Stimulated activated effector memory CD8-positive, alpha-beta T cell treated with anti-CD3 and anti-CD28 coated beads, Interleukin-12 subunit alpha, Interleukin-12 subunit beta, amount 100 ng/mL, for 72 hours (primary cell): ENCODE results near the gene MYB.
"Not testable (repeated sequence)": the region's sequence is repeated elsewhere in the genome, so short reads cannot be mapped to it uniquely, and the experiment has no call there.

ENCODE experiments used
- ATAC-seq: fragments of 150-1000 bp; cut with Tn5 transposase; 2 replicates; pipeline ENCODE4 v1.10.0; 2021
- DNase-seq, 2 donors: peaks; one replicate each; pipeline ENCODE4 v3.0.0; 2021 to 2022; ENCODE audit warnings: low spot score in 2 of 2
- H3K27ac Mint-ChIP-seq: one replicate; pipeline ENCODE4 v1.8.0; 2022; ENCODE audit warnings: mild to moderate bottlenecking, mixed read lengths
- H3K36me3 Mint-ChIP-seq: one replicate; pipeline ENCODE4 v1.8.0; 2022; ENCODE audit warnings: mild to moderate bottlenecking, mixed read lengths
- H3K4me1 Mint-ChIP-seq: one replicate; pipeline ENCODE4 v1.8.0; 2022; ENCODE audit warnings: mixed read lengths
- H3K4me3 Mint-ChIP-seq: one replicate; pipeline ENCODE4 v1.8.0; 2022; ENCODE audit warnings: mild to moderate bottlenecking, mixed read lengths
- H3K9me3 Mint-ChIP-seq: one replicate; pipeline ENCODE4 v1.8.0; 2022; ENCODE audit warnings: mixed read lengths

Gene MYB

GRCh38 chr6:135154125-135154524 lies 27.0 kb upstream of the MYB start:
- ATAC-seq, H3K36me3 Mint-ChIP-seq, H3K27ac Mint-ChIP-seq, DNase-seq, H3K9me3 Mint-ChIP-seq, H3K4me3 Mint-ChIP-seq: not testable (repeated sequence)
- peaks cover 30% of the 10 kb centered on the region for H3K4me1 Mint-ChIP-seq

DNA sequence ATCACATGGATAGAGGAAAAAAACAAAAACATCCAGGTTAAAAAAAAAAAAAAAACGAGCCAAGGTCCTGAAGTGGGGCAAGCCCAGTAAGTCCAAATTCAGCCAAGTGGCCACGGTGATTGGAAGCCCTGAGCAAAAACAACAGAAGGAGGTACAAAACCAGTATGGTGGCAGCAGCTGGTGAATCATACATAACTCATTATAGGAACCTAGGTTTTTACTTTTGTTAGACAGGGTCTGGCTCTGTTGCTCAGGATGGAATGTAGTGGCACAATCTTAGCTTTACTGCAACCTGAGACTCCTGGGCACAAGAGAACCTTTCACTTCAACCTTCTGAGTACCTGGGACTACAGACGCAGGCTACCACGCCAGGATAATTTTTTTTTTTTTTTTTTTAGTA lies 22.7 kb upstream of the MYB start:
- DNase-seq (no peak), ATAC-seq (peak; percentile 61)
- H3K27ac Mint-ChIP-seq = no peak overlapping the region

GRCh38 chr6:135159531-135159930 lies 21.6 kb upstream of the MYB start:
- peak; percentile 25 to 80 for DNase-seq
- H3K36me3 Mint-ChIP-seq = peaks cover 6% of the 10 kb centered on the region
- H3K4me1 Mint-ChIP-seq = peaks cover 72% of the 10 kb centered on the region
- no peak overlapping the region for H3K27ac Mint-ChIP-seq
- H3K9me3 Mint-ChIP-seq = peaks cover 2% of the 10 kb centered on the region
- peak overlapping the region; percentile 27 for H3K4me3 Mint-ChIP-seq
- peak; percentile 81 for ATAC-seq

More for the DNA sequence above, 22.7 kb upstream of the MYB start:
- Mint-ChIP-seq H3K36me3 (peaks cover 6% of the 10 kb centered on the region), H3K9me3 (peaks cover 2% of the 10 kb centered on the region), H3K4me3 (peak overlapping the region; percentile 27), H3K4me1 (peaks cover 68% of the 10 kb centered on the region)

DNA sequence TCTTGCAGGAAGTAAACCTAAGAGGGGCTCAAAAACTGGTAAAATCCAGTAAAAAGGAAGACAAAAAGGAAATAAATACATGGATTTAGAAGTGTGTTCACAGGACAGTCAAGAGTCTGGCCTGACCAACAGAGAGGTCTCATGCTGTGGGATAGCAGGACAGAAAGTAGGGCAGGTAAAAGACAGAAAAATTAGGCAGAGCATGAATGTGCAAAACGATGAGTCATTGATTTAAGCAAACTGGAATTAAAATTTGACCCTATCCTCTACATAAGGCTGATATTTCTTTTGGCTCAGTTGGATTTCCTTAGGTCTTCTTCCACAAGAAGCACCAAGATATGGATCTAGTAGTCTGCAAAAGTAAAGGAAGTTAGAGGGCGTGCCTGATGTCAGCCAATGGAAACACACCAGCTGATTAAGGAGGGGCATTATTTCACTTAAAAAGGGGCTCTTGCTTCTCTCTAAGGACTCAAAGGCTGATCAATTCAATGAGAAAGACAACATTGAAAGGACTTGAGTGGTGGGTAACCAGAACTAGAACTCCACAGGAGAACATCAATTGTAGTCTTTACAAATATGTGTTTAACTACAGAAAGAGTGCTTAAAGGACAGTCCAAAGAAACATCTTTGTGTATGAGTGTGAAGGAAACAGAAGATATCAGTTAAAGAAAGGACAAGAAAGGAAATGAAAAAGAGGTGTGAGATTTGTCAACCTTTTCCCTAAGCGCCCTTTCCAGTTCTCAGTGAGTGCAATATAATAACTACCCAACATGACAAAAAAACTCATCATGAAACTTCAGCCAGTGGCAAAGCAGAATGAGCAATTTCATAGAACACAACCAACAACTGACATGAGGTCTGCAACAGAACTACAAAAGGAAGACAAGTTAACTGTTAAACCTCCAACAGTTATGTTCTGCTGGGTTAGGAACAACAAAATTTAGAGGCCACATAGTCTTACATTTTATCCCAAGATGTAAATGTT lies 19.4 kb upstream of the MYB start:
- ATAC-seq (peak; percentile 67), DNase-seq (no peak)
- Mint-ChIP-seq H3K9me3 (no peaks in the 10 kb centered on the region), H3K36me3 (peaks cover 6% of the 10 kb centered on the region), H3K4me3 (peak overlapping the region; percentile 22), H3K4me1 (peaks cover 73% of the 10 kb centered on the region), H3K27ac (peak overlapping the region; percentile 47)

DNA sequence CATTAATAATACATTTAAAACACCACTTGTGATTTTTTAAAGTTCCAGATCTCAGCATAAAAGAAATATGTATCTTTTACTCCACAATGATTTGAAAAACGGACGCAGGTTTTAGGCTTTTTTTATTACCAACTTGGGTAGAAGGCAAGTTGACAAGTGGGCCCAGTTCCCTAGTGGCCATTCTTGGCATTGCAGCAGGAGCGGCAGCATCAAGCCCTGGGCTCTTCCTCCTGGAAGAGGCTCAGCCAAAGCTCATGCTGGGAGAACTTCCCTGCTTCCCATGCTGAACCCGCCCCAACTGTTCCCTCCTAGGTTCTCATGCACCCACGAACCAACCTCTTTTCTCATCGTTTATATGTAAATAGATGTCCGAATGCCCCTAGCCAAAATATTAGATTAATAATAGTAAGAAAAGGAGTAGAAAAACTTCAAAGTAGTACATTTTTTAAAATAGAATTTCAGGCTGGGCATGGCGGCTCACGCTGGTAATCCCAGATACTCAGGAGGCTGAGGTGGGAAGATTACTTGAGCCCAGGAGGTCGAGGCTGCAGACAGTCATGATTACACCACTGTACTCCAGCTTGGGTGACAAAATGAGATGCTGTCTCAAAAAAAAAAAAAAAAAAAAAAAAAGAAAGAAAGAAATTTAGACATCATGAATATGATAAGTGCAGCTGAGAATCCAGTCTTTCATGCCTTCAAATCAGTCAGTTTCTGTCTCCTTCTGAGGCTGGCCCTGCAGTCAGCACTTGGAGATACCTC lies 18.2 kb upstream of the MYB start:
- Mint-ChIP-seq H3K4me3 (peak overlapping the region; percentile 22), H3K36me3 (peaks cover 6% of the 10 kb centered on the region), H3K9me3 (no peaks in the 10 kb centered on the region), H3K27ac (peak overlapping the region; percentile 47), H3K4me1 (peaks cover 67% of the 10 kb centered on the region)
- ATAC-seq (no peak), DNase-seq (peak; percentile 41 to 86)

DNA sequence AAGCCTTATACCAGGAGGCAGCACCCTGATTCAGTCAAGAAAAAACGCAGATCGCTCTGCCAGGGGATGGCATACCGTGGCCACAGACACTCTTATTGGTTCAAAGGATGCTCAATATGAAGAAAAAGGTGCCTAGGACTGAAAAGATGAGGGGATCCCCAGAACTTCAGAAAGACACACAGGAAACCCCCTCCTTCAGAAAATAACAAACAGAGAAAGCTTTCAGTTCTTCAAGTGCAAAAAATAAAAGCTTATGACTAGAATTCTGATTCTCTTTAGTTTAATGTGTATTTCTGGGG lies 17.7 kb upstream of the MYB start:
- H3K4me1 Mint-ChIP-seq = peaks cover 62% of the 10 kb centered on the region
- H3K36me3 Mint-ChIP-seq = peaks cover 6% of the 10 kb centered on the region
- ATAC-seq (peak; percentile 91), DNase-seq (peak; percentile 49 to 87)
- H3K9me3 Mint-ChIP-seq = no peaks in the 10 kb centered on the region
- peak overlapping the region; percentile 47 for H3K27ac Mint-ChIP-seq
- peak overlapping the region; percentile 22 for H3K4me3 Mint-ChIP-seq

DNA sequence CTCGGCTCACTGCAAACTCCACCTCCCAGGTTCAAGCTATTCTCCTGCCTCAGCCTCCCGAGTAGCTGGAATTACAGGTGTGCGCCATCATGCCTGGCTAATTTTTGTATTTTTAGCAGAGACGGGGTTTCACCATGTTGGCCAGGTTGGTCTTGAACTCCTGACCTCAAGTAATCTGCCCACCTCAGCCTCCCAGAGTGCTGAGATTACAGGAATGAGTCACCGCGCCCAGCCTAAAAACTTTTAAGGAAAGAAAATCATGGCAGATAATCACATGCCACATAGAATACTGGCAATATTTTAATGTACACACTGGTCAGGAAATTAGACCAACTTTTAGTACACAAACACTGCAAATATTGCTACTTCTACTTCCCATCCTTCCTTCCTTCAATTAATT lies 16.7 kb upstream of the MYB start:
- H3K9me3 Mint-ChIP-seq, ATAC-seq: not testable (repeated sequence)

DNA sequence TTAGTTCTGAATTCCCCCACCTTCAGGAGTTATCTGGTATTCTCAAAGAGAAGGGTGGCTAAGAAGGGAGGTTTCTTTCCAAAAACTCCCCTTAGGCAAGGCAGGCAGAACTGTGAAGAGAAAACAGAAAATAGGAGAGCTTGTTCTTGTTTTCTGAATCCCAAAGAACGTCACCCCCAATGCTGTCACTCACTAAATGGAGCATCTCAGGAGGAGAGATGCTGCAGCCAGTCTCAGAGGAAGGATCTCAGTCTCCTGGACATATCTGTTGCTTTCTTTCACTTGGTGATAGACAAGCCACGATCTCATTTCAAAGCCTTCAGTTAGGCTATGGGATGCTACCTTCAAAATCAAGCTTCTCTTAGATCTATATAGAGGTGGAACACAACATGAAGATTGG lies 16.1 kb upstream of the MYB start:
- ATAC-seq (no peak), DNase-seq (no peak)
- H3K36me3 Mint-ChIP-seq = no peaks in the 10 kb centered on the region
- H3K4me1 Mint-ChIP-seq = peaks cover 47% of the 10 kb centered on the region
- H3K9me3 Mint-ChIP-seq = no peaks in the 10 kb centered on the region
- H3K4me3 Mint-ChIP-seq = no peak overlapping the region
- H3K27ac Mint-ChIP-seq = no peak overlapping the region

More for the DNA sequence above, 16.7 kb upstream of the MYB start:
- DNase-seq, H3K27ac Mint-ChIP-seq, H3K36me3 Mint-ChIP-seq, H3K4me3 Mint-ChIP-seq: not testable (repeated sequence)
- peaks cover 52% of the 10 kb centered on the region for H3K4me1 Mint-ChIP-seq

GRCh38 chr6:135166515-135166914 lies 14.6 kb upstream of the MYB start:
- H3K36me3 Mint-ChIP-seq = no peaks in the 10 kb centered on the region
- no peak overlapping the region for H3K4me3 Mint-ChIP-seq
- H3K4me1 Mint-ChIP-seq = peaks cover 43% of the 10 kb centered on the region

GRCh38 chr6:135167617-135168016 lies 13.5 kb upstream of the MYB start:
- Mint-ChIP-seq H3K4me1 (peaks cover 32% of the 10 kb centered on the region), H3K27ac (no peak overlapping the region), H3K4me3 (no peak overlapping the region)

More at GRCh38 chr6:135166515-135166914, 14.6 kb upstream of the MYB start:
- DNase-seq = no peak
- Mint-ChIP-seq H3K27ac (no peak overlapping the region), H3K9me3 (no peaks in the 10 kb centered on the region)
- ATAC-seq = no peak

DNA sequence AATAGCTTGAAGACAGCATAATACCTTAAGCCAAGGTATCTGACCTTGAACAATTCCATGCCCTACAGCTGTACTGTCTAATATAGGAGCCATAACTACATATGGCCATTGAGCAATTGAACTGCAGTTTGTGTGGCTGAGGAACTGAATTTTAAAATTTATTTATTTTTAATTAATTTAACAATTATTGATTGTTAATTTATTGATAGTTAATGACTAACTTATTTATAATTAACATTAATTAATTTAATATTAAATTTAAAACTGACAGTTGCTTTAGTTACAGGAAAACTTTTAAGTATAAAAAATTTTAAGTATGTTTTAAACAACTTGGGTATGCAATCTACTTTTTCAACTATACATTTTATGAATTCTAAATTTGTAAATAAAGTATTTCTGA lies 12.3 kb upstream of the MYB start:
- no peaks in the 10 kb centered on the region for H3K36me3 Mint-ChIP-seq
- no peak overlapping the region for H3K4me3 Mint-ChIP-seq
- DNase-seq (no peak), ATAC-seq (no peak)
- H3K27ac Mint-ChIP-seq = no peak overlapping the region
- peaks cover 28% of the 10 kb centered on the region for H3K4me1 Mint-ChIP-seq
- H3K9me3 Mint-ChIP-seq = no peaks in the 10 kb centered on the region

More at GRCh38 chr6:135167617-135168016, 13.5 kb upstream of the MYB start:
- no peak for DNase-seq
- H3K9me3 Mint-ChIP-seq = no peaks in the 10 kb centered on the region
- H3K36me3 Mint-ChIP-seq = no peaks in the 10 kb centered on the region
- ATAC-seq = no peak

DNA sequence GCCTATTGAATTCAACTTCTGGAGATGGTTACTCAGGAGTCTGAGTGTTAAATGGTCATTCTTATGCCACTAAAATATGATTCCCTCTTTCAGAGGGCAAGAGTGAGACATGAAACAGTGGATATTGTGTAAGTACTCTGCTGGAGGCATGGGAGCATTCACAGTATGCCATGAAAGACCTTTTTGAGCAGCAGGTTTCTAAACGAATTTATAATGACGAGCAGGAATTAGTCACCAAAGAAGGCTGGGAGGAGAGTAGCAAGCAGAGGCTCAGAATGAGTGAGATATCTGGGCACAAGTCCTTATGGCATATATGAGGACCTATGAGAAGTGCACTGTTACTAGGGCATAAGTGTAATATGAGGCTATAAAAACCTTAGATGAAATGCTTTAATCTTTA lies 10.9 kb upstream of the MYB start:
- ATAC-seq = peak; percentile 85
- H3K9me3 Mint-ChIP-seq = no peaks in the 10 kb centered on the region
- DNase-seq = no peak
- H3K4me3 Mint-ChIP-seq = peak overlapping the region; percentile 50
- H3K4me1 Mint-ChIP-seq = peaks cover 22% of the 10 kb centered on the region
- H3K27ac Mint-ChIP-seq = peak overlapping the region; percentile 86
- H3K36me3 Mint-ChIP-seq = no peaks in the 10 kb centered on the region

DNA sequence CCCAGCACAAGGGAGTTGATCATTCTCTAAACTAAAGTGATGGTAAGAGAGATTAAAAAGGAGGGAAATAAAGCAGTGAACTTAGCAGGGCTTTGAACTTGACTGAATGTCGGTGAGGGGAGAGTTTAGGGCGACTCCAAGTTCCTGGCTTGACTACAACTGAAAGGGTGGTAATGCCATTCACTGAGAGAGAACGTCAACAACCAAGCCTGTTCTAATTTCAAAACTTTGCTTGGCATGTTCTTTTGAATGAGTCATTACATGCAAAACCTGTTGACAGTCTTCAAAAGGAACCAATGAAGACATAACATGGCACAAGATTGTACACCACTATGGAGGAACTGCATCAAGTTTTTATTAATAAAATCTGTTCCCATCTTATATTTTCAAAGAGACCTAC lies 10.3 kb upstream of the MYB start:
- peak overlapping the region; percentile 86 for H3K27ac Mint-ChIP-seq
- peak; percentile 97 for ATAC-seq
- peaks cover 22% of the 10 kb centered on the region for H3K4me1 Mint-ChIP-seq
- no peaks in the 10 kb centered on the region for H3K9me3 Mint-ChIP-seq
- no peaks in the 10 kb centered on the region for H3K36me3 Mint-ChIP-seq
- peak overlapping the region; percentile 50 for H3K4me3 Mint-ChIP-seq
- DNase-seq = no peak

DNA sequence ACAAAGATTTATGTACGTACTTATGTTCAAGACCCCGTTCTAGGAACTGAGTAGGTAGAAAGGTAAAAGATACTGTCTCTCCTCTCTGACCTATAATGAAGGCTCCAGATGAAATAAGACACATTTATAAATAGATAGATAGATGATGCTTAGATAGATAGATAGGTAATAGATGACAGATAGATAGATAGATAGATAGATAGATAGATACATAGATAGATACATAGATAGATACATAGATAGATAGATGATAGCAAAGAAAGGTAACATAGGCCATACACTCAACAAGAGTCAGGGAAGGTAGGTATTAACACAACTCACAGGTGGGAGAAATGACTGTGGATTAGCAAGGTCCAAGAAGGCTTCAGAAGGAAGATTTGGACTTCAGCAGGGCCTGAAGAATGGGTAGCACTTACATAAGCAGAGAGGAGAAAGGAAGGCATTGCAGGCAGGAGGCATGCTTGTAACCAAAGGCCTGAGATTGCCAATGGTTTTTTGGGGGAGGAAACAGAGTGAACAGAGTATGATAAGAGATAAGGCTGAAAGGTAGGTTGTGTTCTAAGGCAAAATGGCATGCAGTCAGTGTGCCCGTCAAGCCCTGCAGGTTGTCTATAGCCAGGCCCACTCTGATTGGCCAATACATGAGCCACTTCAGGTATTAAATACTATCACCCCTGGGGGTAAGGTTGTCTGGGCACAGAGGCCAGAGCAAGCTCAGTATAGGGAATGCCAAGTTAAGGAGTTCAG lies 7.7 kb upstream of the MYB start:
- no peaks in the 10 kb centered on the region for H3K9me3 Mint-ChIP-seq
- no peaks in the 10 kb centered on the region for H3K36me3 Mint-ChIP-seq
- no peak overlapping the region for H3K27ac Mint-ChIP-seq
- peaks cover 27% of the 10 kb centered on the region for H3K4me1 Mint-ChIP-seq
- DNase-seq (no peak), ATAC-seq (no peak)
- H3K4me3 Mint-ChIP-seq = no peak overlapping the region

- no peak for ATAC-seq
- DNase-seq = no peak
- no peaks in the 10 kb centered on the region for H3K36me3 Mint-ChIP-seq
- no peak overlapping the region for H3K27ac Mint-ChIP-seq
- no peak overlapping the region for H3K4me3 Mint-ChIP-seq
- H3K4me1 Mint-ChIP-seq = peaks cover 27% of the 10 kb centered on the region
- no peaks in the 10 kb centered on the region for H3K9me3 Mint-ChIP-seq
Observed at GRCh38 chr6:135173989-135174484, 7.1 kb upstream of the MYB start.
